DOHH2 (cell line): ENCODE measurements around the gene SLC25A6.

Source experiments
- H3F3A ChIP-seq: fragments of 200-600 bp; sonication (generic), shearing (Covaris generic); 2 replicates; pipeline ENCODE4 v1.6.0; 2016; ENCODE audit warnings: antibody characterized with exemption, mild to moderate bottlenecking; ENCODE audit not compliant: control insufficient read depth, insufficient read depth
- H3K27ac ChIP-seq: fragments of 200-600 bp; sonication (generic); 2 replicates; pipeline ENCODE4 v1.5.1; 2014; ENCODE audit warnings: low read depth, mild to moderate bottlenecking, low read length, moderate library complexity
- H3K27me3 ChIP-seq: fragments of 200-600 bp; sonication (generic); 2 replicates; pipeline ENCODE4 v1.6.1; 2014; ENCODE audit warnings: mild to moderate bottlenecking, low read length, mixed read lengths; ENCODE audit not compliant: control insufficient read depth
- H3K36me3 ChIP-seq: fragments of 200-600 bp; sonication (generic); 2 replicates; pipeline ENCODE4 v1.6.1; 2014; ENCODE audit warnings: mild to moderate bottlenecking, low read length, moderate library complexity, mixed read lengths; ENCODE audit not compliant: control insufficient read depth
- H3K4me1 ChIP-seq: fragments of 200-600 bp; sonication (generic); 2 replicates; pipeline ENCODE4 v1.6.1; 2014; ENCODE audit warnings: mild to moderate bottlenecking, low read length, mixed read lengths; ENCODE audit not compliant: control insufficient read depth
- H3K4me2 ChIP-seq: fragments of 200-600 bp; sonication (generic); 2 replicates; pipeline ENCODE4 v1.6.0; 2014; ENCODE audit warnings: mild to moderate bottlenecking, low read length, moderate library complexity
- H3K4me3 ChIP-seq: fragments of 200-600 bp; sonication (generic); 2 replicates; pipeline ENCODE4 v1.5.1; 2014; ENCODE audit warnings: mild to moderate bottlenecking, low read length, mixed read lengths
- H3K79me2 ChIP-seq: fragments of 200-600 bp; sonication (generic); 2 replicates; pipeline ENCODE4 v1.6.1; 2014; ENCODE audit warnings: mild to moderate bottlenecking, low read length, mixed read lengths; ENCODE audit not compliant: control insufficient read depth
- H3K9me2 ChIP-seq: fragments of 200-600 bp; sonication (generic); replicated peaks from 2 replicates; pipeline ENCODE4 v1.6.1; 2014; ENCODE audit warnings: mild to moderate bottlenecking, low read length, mixed read lengths; ENCODE audit not compliant: control insufficient read depth
- H3K9me3 ChIP-seq: fragments of 200-600 bp; sonication (generic); 2 replicates; pipeline ENCODE4 v1.6.1; 2014; ENCODE audit warnings: antibody characterized with exemption, low read length, mixed read lengths; ENCODE audit not compliant: control insufficient read depth, insufficient read depth
- H4K20me1 ChIP-seq: fragments of 200-600 bp; sonication (generic); 2 replicates; pipeline ENCODE4 v1.6.0; 2014; ENCODE audit warnings: low read depth, mild to moderate bottlenecking, antibody characterized with exemption, low read length, moderate library complexity; ENCODE audit not compliant: control insufficient read depth, insufficient read depth
- EZH2phosphoT487 ChIP-seq: fragments of 200-600 bp; sonication (generic); IDR thresholded peaks from 2 replicates; pipeline ENCODE4 v1.6.1; 2017; ENCODE audit warnings: borderline replicate concordance, mild to moderate bottlenecking, antibody characterized with exemption, low read length, moderate library complexity, mixed read lengths
- TF ChIP-seq, protein P1 (sequence below): fragments of 200-600 bp; sonication (generic); IDR thresholded peaks from one replicate; pipeline ENCODE4 v1.5.1; 2014; ENCODE audit warnings: antibody characterized with exemption, mild to moderate bottlenecking, low read depth, low read length; ENCODE audit not compliant: poor library complexity, severe bottlenecking

The SLC25A6 gene

DNA sequence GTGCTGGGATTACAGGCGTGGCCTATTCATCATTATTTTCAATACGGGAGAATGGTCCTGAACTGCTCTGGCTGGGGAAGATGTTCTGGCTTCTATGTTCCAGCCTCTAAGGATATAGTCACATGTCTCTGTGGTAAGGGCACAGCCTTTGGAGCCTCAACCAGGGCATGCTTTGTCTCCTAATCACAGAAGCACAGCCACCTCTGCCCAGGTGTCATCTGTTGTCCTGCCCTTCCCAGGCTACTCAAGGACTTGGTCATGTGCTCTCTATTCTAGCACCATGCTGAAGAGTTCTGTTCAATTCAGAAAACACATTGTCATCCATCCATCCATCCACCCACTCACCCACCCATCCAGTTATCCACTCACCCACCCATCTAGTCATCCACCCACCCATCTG, 31.3 kb upstream of the SLC25A6 start:
- Histone ChIP-seq H3F3A (peaks cover 8% of the 10 kb centered on the region), H3K4me2 (no peak overlapping the region), H3K9me2 (no peaks in the 10 kb centered on the region), H3K27ac (no peak overlapping the region), H3K4me3 (no peak overlapping the region), H4K20me1 (no peaks in the 10 kb centered on the region), H3K36me3 (peaks cover 48% of the 10 kb centered on the region), H3K79me2 (no peaks in the 10 kb centered on the region), H3K4me1 (no peaks in the 10 kb centered on the region), H3K9me3 (no peaks in the 10 kb centered on the region), H3K27me3 (no peaks in the 10 kb centered on the region)
- TF ChIP-seq, protein P1, sequence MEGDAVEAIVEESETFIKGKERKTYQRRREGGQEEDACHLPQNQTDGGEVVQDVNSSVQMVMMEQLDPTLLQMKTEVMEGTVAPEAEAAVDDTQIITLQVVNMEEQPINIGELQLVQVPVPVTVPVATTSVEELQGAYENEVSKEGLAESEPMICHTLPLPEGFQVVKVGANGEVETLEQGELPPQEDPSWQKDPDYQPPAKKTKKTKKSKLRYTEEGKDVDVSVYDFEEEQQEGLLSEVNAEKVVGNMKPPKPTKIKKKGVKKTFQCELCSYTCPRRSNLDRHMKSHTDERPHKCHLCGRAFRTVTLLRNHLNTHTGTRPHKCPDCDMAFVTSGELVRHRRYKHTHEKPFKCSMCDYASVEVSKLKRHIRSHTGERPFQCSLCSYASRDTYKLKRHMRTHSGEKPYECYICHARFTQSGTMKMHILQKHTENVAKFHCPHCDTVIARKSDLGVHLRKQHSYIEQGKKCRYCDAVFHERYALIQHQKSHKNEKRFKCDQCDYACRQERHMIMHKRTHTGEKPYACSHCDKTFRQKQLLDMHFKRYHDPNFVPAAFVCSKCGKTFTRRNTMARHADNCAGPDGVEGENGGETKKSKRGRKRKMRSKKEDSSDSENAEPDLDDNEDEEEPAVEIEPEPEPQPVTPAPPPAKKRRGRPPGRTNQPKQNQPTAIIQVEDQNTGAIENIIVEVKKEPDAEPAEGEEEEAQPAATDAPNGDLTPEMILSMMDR, result no peak
- TF ChIP-seq EZH2phosphoT487, result no peak

DNA sequence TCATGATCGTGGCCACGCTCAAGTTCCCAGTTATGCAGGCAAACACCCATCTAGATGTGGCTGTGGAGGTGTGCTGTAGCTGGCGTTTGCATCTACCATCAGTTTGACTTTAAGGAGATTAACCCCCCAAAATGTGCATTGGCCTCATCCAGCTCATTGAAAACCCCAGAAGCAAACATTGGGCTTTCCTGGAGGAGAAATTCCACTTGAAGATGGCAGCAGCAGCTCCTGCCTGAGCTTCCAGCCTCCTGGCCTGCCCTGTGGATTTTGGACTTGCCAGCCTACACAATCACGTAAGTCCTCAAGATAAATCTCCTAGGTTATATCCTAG, 30.2 kb upstream of the SLC25A6 start:
- peaks cover 51% of the 10 kb centered on the region for H3K36me3 ChIP-seq

DNA sequence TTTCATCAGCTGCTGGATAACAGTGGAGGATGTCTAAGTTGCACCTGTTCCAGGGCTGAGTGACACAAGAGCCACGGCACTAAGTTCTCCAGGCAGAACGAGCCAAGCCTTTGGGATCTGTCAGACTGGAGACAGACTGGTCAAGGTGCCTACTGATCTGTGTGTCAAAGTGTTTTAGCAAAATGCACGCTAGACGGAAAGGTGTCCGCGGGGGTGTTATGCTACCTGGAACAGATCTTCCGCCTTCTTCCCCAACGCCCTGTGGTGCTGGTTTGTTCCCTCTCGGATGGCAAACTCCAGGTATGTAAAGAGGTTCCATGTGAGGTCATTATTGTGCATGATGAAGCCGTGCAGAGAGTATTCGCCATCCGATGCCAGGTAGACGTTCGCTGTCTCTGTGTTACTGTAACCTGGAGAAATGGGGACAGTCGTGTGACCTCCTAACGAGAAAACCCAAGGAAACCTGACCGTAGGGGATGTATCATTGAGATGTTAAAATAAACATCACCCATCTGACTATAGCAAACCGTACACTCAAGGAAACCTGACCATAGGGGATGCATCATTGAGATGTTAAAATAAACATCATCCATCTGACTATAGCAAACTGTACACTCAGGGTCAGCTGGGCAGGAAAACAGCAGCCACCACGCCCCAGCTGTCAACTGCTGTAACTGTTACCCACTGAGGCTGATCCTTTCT, 29.7 kb upstream of the SLC25A6 start:
- H3K36me3 ChIP-seq, result peaks cover 54% of the 10 kb centered on the region
- H3F3A ChIP-seq, result peaks cover 8% of the 10 kb centered on the region
- no peaks in the 10 kb centered on the region for H3K79me2 ChIP-seq
- H3K4me1 ChIP-seq, result no peaks in the 10 kb centered on the region
- TF ChIP-seq, protein P1, result no peak
- TF ChIP-seq EZH2phosphoT487, result no peak
- H4K20me1 ChIP-seq, result no peaks in the 10 kb centered on the region
- H3K27me3 ChIP-seq, result no peaks in the 10 kb centered on the region
- no peak overlapping the region for H3K4me2 ChIP-seq
- no peaks in the 10 kb centered on the region for H3K9me3 ChIP-seq
- H3K27ac ChIP-seq, result no peak overlapping the region
- H3K9me2 ChIP-seq, result no peaks in the 10 kb centered on the region
- H3K4me3 ChIP-seq, result no peak overlapping the region

More for the DNA sequence above, 30.2 kb upstream of the SLC25A6 start:
- peaks cover 8% of the 10 kb centered on the region for H3F3A ChIP-seq
- H3K9me2 ChIP-seq, result no peaks in the 10 kb centered on the region
- no peak for TF ChIP-seq EZH2phosphoT487
- TF ChIP-seq, protein P1, result no peak
- H3K27me3 ChIP-seq, result no peaks in the 10 kb centered on the region
- H4K20me1 ChIP-seq, result no peaks in the 10 kb centered on the region
- no peaks in the 10 kb centered on the region for H3K79me2 ChIP-seq
- no peak overlapping the region for H3K4me3 ChIP-seq
- no peaks in the 10 kb centered on the region for H3K4me1 ChIP-seq
- no peak overlapping the region for H3K4me2 ChIP-seq
- no peaks in the 10 kb centered on the region for H3K9me3 ChIP-seq
- H3K27ac ChIP-seq, result no peak overlapping the region
